ENCODE data around the gene BIK.
"Not testable (repeated sequence)": the region's sequence is repeated elsewhere in the genome, so short reads cannot be mapped to it uniquely, and the experiment has no call there.

GRCh38 chr22:43104950-43105349, 5.6 kb upstream of the BIK start:
- not testable (repeated sequence) for TF ChIP-seq CTCF (IDR thresholded peaks at IDR 0.05; ENCODE audit: borderline replicate concordance, extremely low read depth, low read length, poor library complexity, severe bottlenecking); EZH2 (IDR thresholded peaks at IDR 0.05; ENCODE audit: borderline replicate concordance, low read depth, low read length, severe bottlenecking)

All from DND-41 (cell line).